GM18907 (cell line): ENCODE data around the gene DLG1.

Experiments used
- ATAC-seq: cut with Tn5 transposase; IDR thresholded peaks from one replicate; pipeline ENCODE4 v1.9.1; 2021; ENCODE audit warnings: mild to moderate bottlenecking, moderate library complexity; ENCODE audit not compliant: unreplicated experiment

The DLG1 gene

DNA sequence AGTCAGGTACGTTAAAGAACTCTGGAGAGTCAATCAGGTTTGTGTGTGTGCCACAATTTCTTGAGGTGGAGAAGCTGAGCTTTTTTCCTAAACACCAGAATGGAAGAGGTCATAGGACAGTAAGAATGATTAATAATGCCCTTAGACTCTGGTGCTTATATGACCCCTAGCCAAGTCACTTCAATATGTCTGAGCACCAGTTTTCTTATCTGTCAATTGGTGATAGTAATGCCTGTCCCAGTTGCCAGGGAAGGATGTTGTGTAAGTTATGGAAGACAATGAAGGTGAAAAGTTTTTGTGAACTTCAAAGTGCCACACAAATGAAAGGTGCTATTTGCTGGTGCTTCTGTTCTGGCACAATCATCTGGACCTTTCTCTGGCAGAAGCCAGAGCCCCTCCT is 22.2 kb upstream of the DLG1 start:
- no peak for ATAC-seq

DNA sequence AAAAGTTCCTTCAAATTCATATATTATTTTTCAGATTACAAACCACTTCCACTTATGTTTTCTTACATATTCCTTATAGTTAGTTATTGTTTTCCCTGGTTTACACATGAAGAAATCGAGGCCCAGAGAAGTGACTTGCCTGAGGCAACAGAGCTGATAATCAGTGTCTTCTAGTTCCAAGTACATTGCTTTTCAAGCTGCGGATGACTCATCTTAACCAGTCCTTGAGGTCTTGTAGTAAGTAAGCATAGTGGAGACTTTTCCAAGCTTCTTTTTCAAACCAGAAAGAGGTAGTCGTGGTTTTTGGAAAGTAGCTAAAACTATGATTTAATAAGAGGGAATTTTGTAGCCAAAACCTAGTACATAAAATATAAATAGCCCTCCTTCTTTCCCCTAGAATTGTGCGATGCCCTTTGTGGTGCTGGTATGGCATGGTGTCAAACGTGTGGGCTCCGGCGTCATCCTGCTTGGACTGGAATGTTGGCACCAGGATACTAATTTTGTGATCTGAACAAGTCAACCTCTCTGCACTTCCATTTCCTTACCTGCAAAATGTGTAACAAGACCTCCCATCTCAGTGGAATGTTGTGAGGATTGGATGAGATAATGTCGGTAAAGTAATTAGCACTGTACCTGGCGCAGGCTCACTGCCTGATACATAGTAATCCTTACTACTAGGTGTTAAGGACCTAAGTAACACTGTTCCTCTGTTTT is 19.0 kb upstream of the DLG1 start:
- no peak for ATAC-seq

DNA sequence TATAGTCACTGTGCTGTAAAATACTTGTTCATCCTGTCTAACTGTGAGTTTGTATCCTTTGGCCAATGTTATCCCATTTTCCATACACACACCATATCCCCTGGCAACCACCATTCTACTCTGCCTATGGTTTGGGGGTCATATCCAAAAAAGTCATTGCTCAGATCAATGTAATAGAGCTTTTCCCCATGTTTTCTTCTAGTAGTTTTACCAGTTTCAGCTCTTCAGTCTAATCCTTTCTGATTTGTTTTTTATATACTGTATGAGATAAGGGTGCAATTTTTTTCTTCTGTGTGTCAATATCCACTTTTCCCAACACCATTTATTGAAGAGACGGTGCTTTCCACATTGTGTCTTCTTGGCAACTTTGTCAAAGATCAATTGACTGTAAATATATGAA is 14.0 kb upstream of the DLG1 start:
- ATAC-seq, result no peak

DNA sequence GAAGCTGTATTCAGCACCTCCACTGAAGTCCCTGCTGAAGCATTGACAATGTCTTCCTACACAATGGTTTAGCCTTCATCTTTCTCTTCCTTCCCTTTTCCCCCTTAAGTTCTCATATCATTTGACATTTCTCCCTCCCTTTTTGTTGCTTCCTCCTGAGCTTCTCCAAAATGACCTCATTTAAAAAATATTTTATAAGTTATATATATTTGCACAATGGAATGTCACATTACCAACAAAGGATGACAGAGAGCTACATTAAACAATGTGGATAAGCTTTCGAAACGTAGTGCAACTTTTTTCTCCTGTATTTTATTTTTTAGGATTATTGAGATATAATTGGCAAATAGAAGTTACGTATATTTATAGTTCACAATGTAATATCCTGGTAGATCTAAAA is 13.2 kb upstream of the DLG1 start:
- ATAC-seq, result no peak

DNA sequence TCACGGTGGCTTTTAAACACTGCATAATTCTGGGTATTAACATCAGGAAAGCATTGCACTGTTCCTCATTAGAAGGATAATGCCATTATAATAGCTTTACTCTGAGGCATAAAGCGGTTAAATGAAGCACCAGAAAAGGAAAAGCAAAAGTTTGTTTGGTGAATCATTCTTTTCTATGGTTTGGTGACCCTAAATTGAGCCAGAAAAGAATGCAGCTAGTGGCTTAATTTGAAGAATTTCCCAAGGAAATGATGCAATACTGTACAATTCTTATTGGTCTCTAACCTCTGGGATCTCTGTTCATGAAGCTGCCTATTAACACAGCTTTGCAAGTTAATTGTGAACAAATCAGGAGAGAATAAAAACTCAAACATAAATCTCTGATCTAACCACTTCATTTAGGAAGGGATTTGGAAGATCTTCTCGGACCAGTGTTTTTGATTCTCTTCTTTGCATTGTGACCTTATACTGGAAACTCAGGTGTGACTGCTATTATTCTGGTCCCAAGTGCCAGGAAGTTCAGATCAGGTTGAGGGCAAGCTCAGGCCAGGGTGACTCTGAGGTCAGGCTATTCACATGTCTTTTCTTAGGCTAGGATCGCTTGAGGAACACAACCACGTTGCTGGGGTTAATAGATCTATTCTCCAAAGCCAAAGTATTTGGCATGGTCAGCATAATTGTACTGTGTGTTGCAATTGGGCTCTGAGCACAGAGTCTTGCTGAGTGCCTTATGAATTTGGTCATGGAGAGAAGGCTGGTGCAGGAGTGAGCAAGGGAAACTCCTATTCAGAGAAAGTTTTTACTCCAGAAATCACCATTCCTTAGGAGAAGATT is 11.3 kb upstream of the DLG1 start:
- ATAC-seq, result no peak

DNA sequence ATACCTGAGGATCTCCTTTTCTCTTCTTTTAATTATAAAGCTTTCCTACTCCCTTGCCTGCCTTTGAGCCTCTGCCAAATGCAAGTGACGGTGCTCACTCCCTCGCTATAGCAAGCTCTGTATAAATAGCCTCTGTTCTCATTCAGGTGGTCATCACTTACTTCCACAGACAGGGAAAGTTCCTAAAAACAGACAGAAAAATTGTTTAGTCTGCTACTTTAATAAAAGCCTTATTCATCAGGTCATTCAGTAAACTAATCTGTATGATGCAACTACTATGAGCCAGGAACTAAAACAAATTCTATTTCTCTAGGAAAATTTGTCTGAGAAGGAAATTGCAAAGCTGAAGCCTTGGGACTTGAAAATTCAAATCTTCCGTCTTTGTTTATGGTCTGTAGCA is 10.2 kb upstream of the DLG1 start:
- ATAC-seq, result no peak

DNA sequence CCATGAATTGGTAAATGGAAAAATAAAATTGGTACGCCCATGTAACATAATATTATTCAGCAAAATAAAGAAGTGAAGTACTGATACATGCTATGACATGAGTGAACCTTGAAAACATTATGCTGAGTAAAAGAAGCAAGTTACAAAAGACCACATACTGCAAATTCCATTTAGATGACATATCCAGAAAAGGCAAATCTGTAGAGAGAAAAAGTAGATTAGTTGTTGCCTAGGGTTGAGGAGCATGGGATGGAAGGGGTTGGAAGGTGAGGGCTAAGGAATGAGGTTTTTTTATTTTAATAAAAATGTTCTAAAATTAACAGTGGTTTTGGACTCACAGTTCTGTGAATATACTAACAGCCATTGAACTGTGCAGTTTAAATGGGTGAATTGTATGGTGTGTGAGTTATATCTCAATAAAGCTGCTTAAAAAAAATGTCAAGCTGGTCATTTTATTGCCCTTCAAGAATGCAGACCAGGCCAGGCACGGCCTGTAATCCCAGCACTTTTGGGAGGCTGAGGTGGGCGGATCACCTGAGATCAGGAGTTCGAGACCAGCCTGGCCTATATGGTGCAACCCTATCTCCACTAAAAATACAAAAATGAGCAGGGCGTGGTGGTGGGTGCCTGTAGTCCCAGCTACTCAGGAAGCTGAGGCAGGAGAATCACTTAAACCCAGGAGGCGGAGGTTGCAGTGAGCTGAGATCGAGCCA is 8.1 kb upstream of the DLG1 start:
- no peak for ATAC-seq

DNA sequence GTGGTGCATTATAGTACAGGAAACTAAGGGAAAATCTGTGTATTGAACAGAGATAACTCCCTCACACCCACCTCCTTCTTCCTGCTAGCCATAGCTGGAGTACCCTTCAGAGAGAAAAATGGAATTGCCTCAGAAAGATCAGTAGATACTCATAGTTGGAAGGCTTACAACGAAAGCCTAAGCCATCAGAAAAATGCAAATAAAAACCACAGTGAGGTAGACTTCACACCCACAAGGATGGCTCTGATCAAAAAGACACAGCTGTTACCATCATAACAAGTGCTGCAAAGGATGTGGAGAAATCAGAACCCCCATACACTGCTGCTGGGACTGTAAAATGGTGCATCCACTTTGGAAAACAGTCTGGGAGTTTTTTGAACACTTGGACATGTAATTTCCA is 7.4 kb upstream of the DLG1 start:
- peak; percentile 90 for ATAC-seq

DNA sequence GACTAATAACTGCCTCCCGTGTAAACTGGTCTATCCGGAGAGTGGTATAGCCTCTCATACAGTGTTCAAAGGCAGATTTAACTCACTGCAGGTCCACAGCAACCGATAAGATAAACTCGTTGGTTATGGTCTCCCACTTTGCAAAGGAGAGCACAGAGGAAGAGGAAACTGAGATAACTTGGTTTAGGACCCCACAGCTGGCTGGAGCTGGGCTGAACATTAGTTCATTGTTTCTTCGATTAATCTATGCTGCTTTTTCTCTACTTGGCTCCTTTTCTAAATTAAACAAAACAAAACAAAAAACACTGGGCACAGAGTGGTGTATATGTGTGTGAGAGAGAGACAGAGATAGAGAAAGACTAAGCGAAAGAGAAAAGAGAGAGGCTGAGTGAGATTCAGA is 5.0 kb upstream of the DLG1 start:
- no peak for ATAC-seq

DNA sequence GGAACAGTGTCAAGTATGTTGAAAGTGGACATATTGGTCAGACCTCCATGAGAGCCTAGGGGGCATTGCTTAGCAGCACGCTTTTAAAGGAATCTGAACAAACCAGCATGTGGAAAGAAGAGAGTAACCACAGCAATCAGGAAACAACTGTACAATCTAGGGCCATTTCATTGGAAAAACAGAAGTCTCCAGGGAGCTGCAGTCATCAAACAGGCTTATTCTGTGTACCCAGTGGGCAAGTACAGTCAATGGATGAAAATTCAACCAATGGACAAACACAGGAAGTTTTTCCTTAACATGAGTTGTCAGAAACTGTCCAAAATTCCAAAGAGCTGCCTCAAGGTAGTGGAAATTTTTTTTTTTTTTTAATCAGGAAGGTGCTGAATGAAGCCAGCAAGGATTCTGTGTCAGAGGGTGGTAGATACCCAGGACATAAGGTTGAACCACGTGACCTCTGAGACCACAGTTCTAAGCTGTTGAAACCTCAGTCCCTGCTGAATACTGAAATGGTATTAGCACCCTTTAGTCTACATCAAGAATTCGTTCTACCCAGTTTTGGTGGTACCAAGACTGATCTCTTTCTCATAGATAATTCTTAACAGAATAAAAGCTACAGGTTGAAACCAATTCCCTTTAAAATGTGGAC is 4.4 kb upstream of the DLG1 start:
- ATAC-seq, result no peak

DNA sequence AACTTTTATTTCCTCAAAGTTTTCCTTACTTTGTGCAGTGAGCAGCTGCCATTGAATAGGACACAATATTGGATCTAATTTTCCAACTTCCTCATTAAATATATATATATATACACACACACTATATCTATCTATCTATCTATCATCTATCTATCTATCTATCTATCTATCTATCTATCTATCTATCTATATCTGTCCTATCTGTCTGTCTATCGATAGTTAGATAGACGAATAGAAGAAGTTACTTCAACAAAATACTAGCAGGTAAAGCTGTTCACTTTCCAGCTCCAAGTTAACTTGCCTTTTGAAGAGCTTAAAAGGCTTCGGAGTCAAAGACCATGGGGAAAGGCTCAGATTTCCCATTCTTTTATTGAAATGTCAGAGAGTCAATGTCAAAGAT is 3.6 kb upstream of the DLG1 start:
- no peak for ATAC-seq

DNA sequence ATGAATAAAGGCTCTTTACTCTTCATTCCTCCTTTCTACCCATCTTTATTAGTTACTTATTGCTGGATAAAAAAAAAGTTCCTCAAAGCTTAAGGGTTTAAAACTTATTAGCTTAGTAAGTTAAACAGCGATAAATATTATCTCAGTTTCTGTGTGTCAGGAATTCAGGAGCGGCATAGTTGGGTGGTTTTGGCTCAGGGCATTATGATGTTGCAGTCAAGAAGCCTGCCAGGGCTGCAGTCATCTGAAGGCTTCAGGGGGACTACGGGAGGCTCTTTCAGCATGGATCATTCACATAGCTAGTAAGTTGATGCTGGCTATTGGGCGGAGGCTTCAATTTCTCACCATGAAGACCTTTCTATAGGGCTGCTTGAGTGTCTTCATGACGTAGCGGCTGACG is 1.9 kb upstream of the DLG1 start:
- no peak for ATAC-seq

DNA sequence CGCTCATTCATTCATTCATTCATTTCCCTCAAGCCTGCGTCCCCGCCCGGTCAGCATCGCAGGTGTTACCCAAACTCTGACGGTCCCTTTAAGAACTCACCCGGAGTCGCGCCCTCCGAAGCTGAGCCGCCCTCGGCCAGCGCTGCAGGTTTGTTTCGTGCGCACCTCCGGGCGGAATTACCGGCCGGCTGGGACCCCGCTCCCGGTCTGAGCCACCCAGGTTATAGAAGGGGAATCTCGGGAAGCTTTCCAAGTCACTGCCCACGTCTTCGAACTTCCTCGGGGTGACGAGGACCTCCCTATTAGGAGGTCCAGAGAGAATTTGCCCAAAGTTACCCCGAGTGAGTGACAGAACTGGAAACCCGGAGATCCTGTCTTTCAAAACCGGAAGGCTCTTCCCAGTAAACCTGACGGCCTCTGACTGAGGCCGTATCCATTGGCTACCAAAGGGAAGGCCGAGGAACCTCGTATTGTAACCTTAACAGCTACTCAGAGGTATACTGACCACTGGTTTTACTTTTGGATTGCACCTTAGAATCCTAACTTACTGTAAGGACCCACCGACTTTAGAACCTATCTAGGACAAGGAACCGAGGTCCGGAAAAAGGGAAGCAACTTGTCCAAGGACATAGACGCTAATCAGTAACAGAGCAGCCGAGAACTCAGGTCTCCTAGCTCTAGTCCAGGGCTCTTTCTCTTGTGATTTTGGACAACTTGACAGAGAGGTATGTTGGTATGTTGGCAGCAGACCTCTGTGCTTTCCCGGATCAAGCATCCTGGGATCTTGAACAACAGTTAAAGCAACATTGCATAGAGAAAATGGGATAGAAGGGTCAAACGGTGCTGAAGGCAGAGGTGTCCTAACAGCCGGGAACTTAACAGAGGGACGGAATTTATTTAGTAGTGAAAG is 788 bp upstream of the DLG1 start:
- ATAC-seq, result peak; percentile 29

DNA sequence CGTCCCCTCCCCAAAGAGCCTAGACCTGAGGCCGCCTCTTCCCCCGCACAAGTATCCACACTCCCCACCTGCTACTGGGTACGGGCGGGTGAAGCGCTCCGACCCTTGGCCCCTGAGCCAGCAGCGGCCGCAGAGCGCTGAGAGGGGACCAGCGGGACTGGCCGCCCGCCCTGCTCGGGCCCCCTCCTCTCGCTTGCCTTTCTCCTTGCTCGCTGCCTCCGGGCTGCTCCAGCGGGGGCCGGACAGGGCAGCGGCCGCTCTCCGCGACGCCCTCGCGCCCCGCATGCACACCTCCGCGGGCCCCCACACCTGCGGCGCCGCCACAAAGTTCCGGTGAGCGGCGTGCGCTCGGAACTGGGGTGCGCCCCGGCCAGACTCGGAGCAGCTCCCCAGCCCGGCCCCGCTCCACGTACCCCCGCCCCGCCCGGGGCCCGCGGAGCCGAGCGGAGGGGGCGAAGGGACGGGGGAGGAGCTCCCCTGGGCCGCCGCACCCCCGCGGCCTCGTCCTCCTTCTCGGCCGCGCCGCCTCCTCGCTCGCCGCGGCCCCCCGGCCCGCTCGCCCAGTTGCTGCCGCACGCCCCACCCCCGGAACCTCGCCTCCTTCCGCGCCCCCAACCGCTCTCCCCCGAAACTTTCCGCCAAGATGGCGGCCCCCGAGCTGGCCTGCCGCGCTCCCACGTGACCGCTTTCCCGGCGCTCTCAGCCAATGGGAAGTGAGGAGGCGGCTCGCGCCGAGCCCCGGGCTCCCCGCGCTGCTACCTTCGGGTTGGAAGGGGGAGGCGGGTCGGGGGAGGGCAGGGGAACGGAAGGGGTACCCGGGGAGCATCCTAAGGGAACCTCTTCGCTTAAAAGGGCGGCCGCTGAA is 704 bp downstream of the DLG1 start:
- ATAC-seq, result peak; percentile 68

DNA sequence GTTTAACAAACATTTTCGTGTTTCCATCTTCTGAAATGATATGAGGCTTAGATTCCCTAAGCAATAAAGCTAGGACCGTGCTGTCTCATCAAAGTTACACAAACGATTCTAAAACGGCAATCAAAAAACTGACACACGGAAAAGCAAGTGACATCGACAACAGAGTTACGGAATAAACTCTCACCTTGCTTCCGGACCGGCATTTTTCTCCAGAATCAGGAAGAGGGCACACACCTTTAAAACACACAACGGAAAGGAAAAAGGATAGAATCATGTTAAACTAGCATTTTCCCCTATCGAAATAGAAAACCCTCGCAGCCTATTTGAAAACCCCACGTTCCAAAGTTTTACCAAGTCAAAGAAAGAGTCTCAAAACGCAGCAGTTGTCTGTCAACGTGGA is 1.4 kb downstream of the DLG1 start:
- no peak for ATAC-seq

DNA sequence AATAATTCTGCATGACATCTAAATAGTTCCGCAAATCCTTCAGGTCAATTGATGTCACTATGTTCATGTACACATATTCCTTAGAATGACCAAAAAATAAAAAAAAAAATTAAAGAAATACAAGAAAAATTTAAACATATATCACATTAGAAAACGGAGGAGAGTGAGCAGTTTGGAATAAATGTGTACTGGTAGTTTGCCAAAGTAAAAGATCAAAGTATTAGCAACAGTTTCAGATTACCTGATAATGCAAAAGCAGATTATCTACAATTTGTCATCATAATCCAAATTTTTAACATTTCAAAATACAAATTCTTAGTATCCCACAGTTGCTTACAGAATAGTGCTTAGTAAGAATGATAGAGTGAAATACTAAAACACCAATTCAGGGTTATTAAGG is 1.9 kb downstream of the DLG1 start:
- no peak for ATAC-seq

DNA sequence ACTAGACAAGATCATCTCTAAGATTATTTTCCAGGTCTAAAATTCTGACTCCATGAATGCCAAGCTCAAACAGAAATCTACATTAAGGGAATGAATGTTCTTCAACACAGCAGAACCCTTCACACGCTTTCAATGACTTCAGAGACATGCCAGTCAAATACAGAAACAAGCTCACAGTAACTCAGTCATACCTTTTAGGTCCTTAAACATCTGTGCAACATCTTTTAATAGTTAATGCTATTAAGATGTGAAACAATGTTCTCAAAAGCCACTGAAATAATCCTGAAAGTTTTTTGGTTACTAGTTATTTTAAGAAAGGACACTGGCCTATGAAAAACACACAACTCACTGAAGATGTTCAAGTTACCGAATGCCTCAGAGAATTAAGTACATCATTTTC is 2.5 kb downstream of the DLG1 start:
- no peak for ATAC-seq

DNA sequence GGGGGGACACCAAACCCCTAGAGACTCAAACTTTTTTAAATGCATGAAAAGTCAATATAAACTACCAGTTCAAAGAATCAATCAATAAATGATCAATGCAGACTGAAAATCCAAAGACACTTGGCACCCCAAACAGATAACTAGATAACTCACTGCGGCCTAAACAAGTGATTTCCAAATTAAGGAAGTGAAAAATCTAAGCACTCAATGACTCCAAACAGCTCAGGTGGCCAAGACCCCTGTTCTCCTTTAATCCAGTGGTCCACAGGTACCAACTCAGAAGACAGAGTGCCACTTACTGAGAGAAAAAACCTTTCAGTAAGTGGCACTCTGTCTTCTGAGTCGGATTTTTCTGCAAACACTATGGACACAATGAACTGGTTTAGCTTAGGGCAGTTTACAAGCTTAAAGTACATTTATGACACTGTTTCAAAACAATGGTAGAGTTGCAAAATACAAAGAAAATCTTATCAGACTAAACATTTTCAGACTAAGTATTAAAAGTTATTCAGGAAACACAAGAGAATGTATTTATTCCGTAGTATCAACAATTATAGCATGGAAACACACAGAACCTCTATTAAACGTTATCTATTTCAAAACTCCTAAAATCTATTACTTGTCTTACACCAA is 4.7 kb downstream of the DLG1 start:
- ATAC-seq, result no peak

DNA sequence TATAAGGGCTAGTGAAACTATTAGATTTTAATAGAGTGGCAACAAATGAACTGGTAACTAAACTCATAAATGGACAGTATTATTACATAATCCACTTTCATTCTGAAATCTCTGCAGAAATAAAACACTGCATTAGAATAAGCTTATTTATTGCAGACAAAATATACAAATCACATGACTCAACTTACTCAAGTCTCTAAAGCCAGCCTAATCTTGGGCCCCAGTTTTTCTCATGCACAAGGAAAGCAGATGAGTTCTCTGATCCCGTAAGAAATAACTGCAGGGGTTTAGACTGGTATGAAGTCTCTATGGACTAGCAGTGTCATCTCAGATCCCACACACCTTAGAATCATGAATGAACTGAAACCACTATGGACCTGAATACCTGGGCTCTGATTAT is 5.8 kb downstream of the DLG1 start:
- ATAC-seq, result no peak
